Endothelial cell of umbilical vein (primary cell): ENCODE results near the gene CALCOCO1. TPM values are rescaled to one million over a fixed set of nuclear protein-coding genes. Genes with fewer than 3 reads are reported as not detected.

Experiments
- BruUV-seq: library from RNA; stranded (reverse); fragments of 400-500 nt; replicated peaks from 2 replicates; lab custom pipeline; 2021; lab: Mats Ljungman, UMichigan
- CTCF ChIA-PET: fragments of 300-600, 350-600 bp; sonication (Branson Sonifier 250); formaldehyde crosslinking; loops from one replicate; lab custom pipeline; 2021; ENCODE audit warnings: antibody characterized with exemption, inconsistent platforms; lab: Charles Lee
- POLR2A ChIA-PET: fragments of 300-600, 350-600 bp; sonication (Branson Sonifier 250); formaldehyde crosslinking; loops from one replicate; lab custom pipeline; 2021; ENCODE audit warnings: antibody characterized with exemption, inconsistent platforms; lab: Charles Lee
- DNase-seq: peaks from one replicate; pipeline ENCODE4 v3.0.0-alpha.2; 2011; ENCODE audit warnings: low read depth, low spot score
- FAIRE-seq: peaks from 2 replicates; lab custom pipeline; 2011; peaks lifted over from hg19 to GRCh38; lab: Jason Lieb, UNC
- H2AFZ ChIP-seq: 2 replicates; pipeline ENCODE4 v1.6.0; 2012; ENCODE audit warnings: low read depth, low read length, control low read depth, inconsistent platforms
- H3K27ac ChIP-seq: 2 replicates; pipeline ENCODE4 v1.5.1; 2011; ENCODE audit warnings: low read depth, mild to moderate bottlenecking, control low read depth, low read length, moderate library complexity; ENCODE audit not compliant: insufficient read depth
- H3K27me3 ChIP-seq, 2 experiments: 2 replicates each; pipeline versions ENCODE4 v1.6.0 to v1.6.1; 2011; ENCODE audit warnings: low read length in 2 of 2, mixed read lengths in 1 of 2; ENCODE audit not compliant: control insufficient read depth in 2 of 2, insufficient read depth in 2 of 2
- H3K36me3 ChIP-seq, 2 experiments: 2 replicates in 1 of 2; 3 replicates in 1 of 2; pipeline ENCODE4 v1.5.1; 2011; ENCODE audit warnings: low read length in 2 of 2, mild to moderate bottlenecking in 1 of 2, moderate library complexity in 1 of 2; ENCODE audit not compliant: control insufficient read depth in 2 of 2, insufficient read depth in 2 of 2; ENCODE audit errors: extremely low read depth in 1 of 2
- H3K4me1 ChIP-seq: 3 replicates; pipeline ENCODE4 v1.5.1; 2011; ENCODE audit warnings: mild to moderate bottlenecking, low read length; ENCODE audit not compliant: control insufficient read depth, insufficient read depth; ENCODE audit errors: extremely low read depth
- H3K4me2 ChIP-seq: 2 replicates; pipeline ENCODE4 v1.6.1; 2011; ENCODE audit warnings: low read length, control low read depth, mixed read lengths; ENCODE audit not compliant: insufficient read depth
- H3K4me3 ChIP-seq, 3 experiments: fragments of 200-600 bp in 1 of 3; sonication (generic), shearing (Covaris generic) in 1 of 3; replicated peaks in 1 of 3; 2 replicates each; pipeline ENCODE4 v1.5.1; 2011 to 2016; ENCODE audit warnings: control low read depth in 3 of 3, low read length in 3 of 3, mild to moderate bottlenecking in 2 of 3, inconsistent platforms in 1 of 3, low read depth in 1 of 3, moderate library complexity in 1 of 3; ENCODE audit not compliant: insufficient read depth in 1 of 3
- H3K79me2 ChIP-seq: 2 replicates; pipeline ENCODE4 v1.6.0; 2012; ENCODE audit warnings: low read length, inconsistent platforms; ENCODE audit not compliant: control insufficient read depth, insufficient read depth
- H3K9ac ChIP-seq: replicated peaks from 2 replicates; pipeline ENCODE3; 2011; ENCODE audit warnings: low read length, control low read depth; ENCODE audit not compliant: insufficient read depth; ENCODE audit errors: extremely low read depth
- H3K9me1 ChIP-seq: replicated peaks from 3 replicates; pipeline ENCODE4 v1.6.0; 2011; ENCODE audit warnings: mild to moderate bottlenecking, low read length; ENCODE audit not compliant: control insufficient read depth, insufficient read depth; ENCODE audit errors: extremely low read depth
- H3K9me3 ChIP-seq: replicated peaks from 2 replicates; pipeline ENCODE4 v1.5.1; 2012; ENCODE audit warnings: low read length, inconsistent platforms; ENCODE audit not compliant: control insufficient read depth, insufficient read depth
- H4K20me1 ChIP-seq: replicated peaks from 2 replicates; pipeline ENCODE3; 2011; ENCODE audit warnings: mild to moderate bottlenecking, low read length; ENCODE audit not compliant: control insufficient read depth, insufficient read depth; ENCODE audit errors: extremely low read depth
- CTCF ChIP-seq, 2 donors: IDR thresholded peaks; 1 replicate in 1 of 2; 2 replicates in 1 of 2; pipeline ENCODE4 v1.5.1; 2011; ENCODE audit warnings: low read length in 2 of 2, mild to moderate bottlenecking in 2 of 2, moderate library complexity in 2 of 2, control low read depth in 1 of 2, inconsistent platforms in 1 of 2, low read depth in 1 of 2; ENCODE audit not compliant: insufficient read depth in 1 of 2; ENCODE audit errors: extremely low read depth in 1 of 2
- EZH2 ChIP-seq: IDR thresholded peaks from 2 replicates; pipeline ENCODE4 v1.6.1; 2012; ENCODE audit warnings: borderline replicate concordance, low read depth, mild to moderate bottlenecking, moderate library complexity, low read length, inconsistent platforms; ENCODE audit not compliant: severe bottlenecking
- GATA2 ChIP-seq: IDR thresholded peaks from 2 replicates; pipeline ENCODE4 v1.7.0; 2011; ENCODE audit warnings: low read depth, mild to moderate bottlenecking, moderate library complexity, mixed read lengths, low read length; ENCODE audit not compliant: insufficient read length, insufficient read depth
- JUN ChIP-seq: IDR thresholded peaks from 2 replicates; pipeline ENCODE4 v1.6.1; 2011; ENCODE audit warnings: borderline replicate concordance, low read depth; ENCODE audit not compliant: insufficient read length, insufficient read depth
- MAX ChIP-seq: IDR thresholded peaks from 2 replicates; pipeline ENCODE4 v1.6.1; 2011; ENCODE audit not compliant: insufficient read depth, insufficient read length
- POLR2A ChIP-seq: IDR thresholded peaks from 2 replicates; pipeline ENCODE4 v1.6.1; 2012; ENCODE audit warnings: low read depth, mild to moderate bottlenecking, control low read depth, low read length
- POLR2AphosphoS5 ChIP-seq: IDR thresholded peaks from 2 replicates; pipeline ENCODE4 v1.6.1; 2012; ENCODE audit warnings: low read depth, mild to moderate bottlenecking, control low read depth, low read length, moderate library complexity; ENCODE audit not compliant: insufficient read depth
- dilution Hi-C: fragments of 300-500 bp; cut with MboI; formaldehyde crosslinking; loops from one replicate; pipeline ENCODE4 v1.15.0; 2019; ENCODE audit warnings: low sequenced_read_pairs; ENCODE audit not compliant: extremely low pct_ligation_motif_present
- intact Hi-C: fragments of 100-400 bp; cut with micrococcal nuclease; formaldehyde crosslinking; loops from one replicate; pipeline ENCODE4 v1.10.0; 2022
- polyA plus RNA-seq, 4 experiments: library from polyadenylated mRNA; depleted of rRNA in 3 of 4; stranded (reverse) in 3 of 4; unstranded in 1 of 4; fragments of >200 nt; gene quantifications; 2 replicates each; pipeline versions ENCODE4 v1.2.1 to v1.2.3, GENCODE V29; 2011 to 2012; ENCODE audit warnings: missing spikeins in 1 of 4
- total RNA-seq: library from RNA; stranded (reverse); gene quantifications from 2 replicates; pipeline ENCODE4 v1.2.3, GENCODE V29; 2021

The CALCOCO1 gene
- total and polyA plus RNA-seq, 2 donors (not counting 3 experiments of a cell fraction or from before 2014, with no cell fraction given), result 70.9 to 135 TPM

GRCh38 chr12:53733051-53733806, 6.0 kb upstream of the CALCOCO1 start:
- BruUV-seq, result no TSS peak
- Histone ChIP-seq H3K9me3 (no peaks in the 10 kb centered on the region), H3K4me3 (no peak overlapping the region), H3K36me3 (no peaks in the 10 kb centered on the region), H3K27me3 (peaks cover 36 to 40% of the 10 kb centered on the region in 2 experiments), H3K79me2 (no peaks in the 10 kb centered on the region), H3K9ac (no peak overlapping the region), H2AFZ (no peak overlapping the region), H3K4me2 (no peak overlapping the region), H3K27ac (no peak overlapping the region), H4K20me1 (no peaks in the 10 kb centered on the region), H3K4me1 (no peaks in the 10 kb centered on the region), H3K9me1 (no peaks in the 10 kb centered on the region)
- ChIA-PET CTCF (interaction anchor here (1.1 to 9.5 kb wide), 7 partner anchors 12 to 58 kb away, joined by 3 to 127 read pairs (median 4); no protein-coding TSS in a partner anchor), POLR2A (no interaction called here)
- intact Hi-C loops (no loop called here), dilution Hi-C loops (no loop called here)
- peak; percentile 54 for DNase-seq
- FAIRE-seq, result peak; percentile 77
- TF ChIP-seq CTCF (IDR thresholded peaks at IDR 0.05; ENCODE audit: extremely low read depth in 1 of 2, insufficient read depth in 1 of 2, low read depth in 1 of 2, low read length in 2 of 2) (no peak), POLR2AphosphoS5 (peak; percentile 36), POLR2A (no peak), GATA2 (peak; percentile 74)

- no peaks in the 10 kb centered on the region for H4K20me1 ChIP-seq
- ChIA-PET CTCF (interaction anchor here (1.5 to 9.5 kb wide), 2 partner anchors 15 to 29 kb away, joined by 4 to 127 read pairs; no protein-coding TSS in a partner anchor), POLR2A (no interaction called here)
- peaks cover 0 to 4% of the 10 kb centered on the region in 2 experiments for H3K36me3 ChIP-seq
- intact Hi-C loops (no loop called here), dilution Hi-C loops (no loop called here)
- H3K27me3 ChIP-seq, result peaks cover 7 to 8% of the 10 kb centered on the region in 2 experiments
- no peaks in the 10 kb centered on the region for H3K79me2 ChIP-seq
- H3K27ac ChIP-seq, result no peak overlapping the region
- FAIRE-seq (no peak), DNase-seq (no peak)
- H3K9ac ChIP-seq, result no peak overlapping the region
- no TSS peak for BruUV-seq
- H3K4me1 ChIP-seq, result peaks cover 14% of the 10 kb centered on the region
- no peak for TF ChIP-seq EZH2
- no peak for TF ChIP-seq JUN
- no peak for TF ChIP-seq CTCF (IDR thresholded peaks at IDR 0.05; ENCODE audit: extremely low read depth in 1 of 2, insufficient read depth in 1 of 2, low read depth in 1 of 2, low read length in 2 of 2)
- TF ChIP-seq MAX, result no peak
- no peak overlapping the region for H3K4me3 ChIP-seq
- H2AFZ ChIP-seq, result no peak overlapping the region
- H3K9me1 ChIP-seq, result no peaks in the 10 kb centered on the region
- H3K9me3 ChIP-seq, result no peaks in the 10 kb centered on the region
- H3K4me2 ChIP-seq, result no peak overlapping the region
These were observed 2.4 kb upstream of the CALCOCO1 start for GRCh38 chr12:53729644-53730043.
